Stimulated activated CD8-positive, alpha-beta memory T cell treated with anti-CD3 and anti-CD28 coated beads, Interleukin-15, amount 100 ng/mL, for 24 hours (primary cell): ENCODE data around the gene GPD1.

Experiments used
- DNase-seq: peaks from one replicate; pipeline ENCODE4 v3.0.0-alpha.2; 2020; ENCODE audit warnings: low read depth

The GPD1 gene

GRCh38 chr12:50103767-50104321, at the start of gene GPD1:
TSS of gene GPD1 (plus strand) at chr12:50104008. CDS start at chr12:50104051, 43 bp downstream.
- no peak for DNase-seq

- DNase-seq: peak; percentile 33
Measured at GRCh38 chr12:50055831-50056638, 47.8 kb upstream of the GPD1 start.

- no peak for DNase-seq
Measured at GRCh38 chr12:50056639-50056976, 47.2 kb upstream of the GPD1 start.

GRCh38 chr12:50057000-50057841, 46.6 kb upstream of the GPD1 start, which contains the start of gene ASIC1:
TSS of gene ASIC1 (plus strand) at chr12:50057596. CDS start at chr12:50058767, 1,171 bp downstream.
- no peak for DNase-seq

- DNase-seq: no peak
Measured at GRCh38 chr12:50057896-50058670, 45.7 kb upstream of the GPD1 start.

- no peak for DNase-seq
Measured at GRCh38 chr12:50058743-50059312, 45.0 kb upstream of the GPD1 start.

DNA sequence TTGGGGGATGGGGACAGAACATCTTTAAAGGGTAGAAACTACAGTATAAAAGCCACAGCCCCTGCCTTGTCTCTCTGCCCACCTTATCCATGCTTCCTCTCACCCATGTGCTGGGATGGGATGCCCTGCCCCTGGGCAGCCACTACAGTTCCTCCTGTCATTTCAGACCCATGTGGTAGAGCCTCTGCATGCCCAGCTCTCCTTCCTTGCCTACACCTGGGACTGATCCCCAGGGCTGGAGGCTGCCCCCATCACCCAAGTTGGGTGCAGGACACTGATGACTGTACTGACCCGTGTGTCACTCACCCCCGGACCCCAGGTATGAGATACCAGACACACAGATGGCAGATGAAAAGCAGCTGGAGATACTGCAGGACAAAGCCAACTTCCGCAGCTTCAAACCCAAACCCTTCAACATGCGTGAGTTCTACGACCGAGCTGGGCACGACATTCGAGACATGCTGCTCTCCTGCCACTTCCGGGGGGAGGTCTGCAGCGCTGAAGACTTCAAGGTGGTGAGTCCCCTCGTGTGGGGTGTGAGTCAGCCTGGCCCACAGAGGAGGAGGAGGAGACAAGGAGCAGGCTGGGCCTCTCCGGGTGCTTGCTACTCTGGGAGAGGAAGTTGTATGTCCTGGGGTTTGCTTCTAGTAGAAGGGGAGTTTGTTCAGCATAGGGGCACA, 44.2 kb upstream of the GPD1 start:
- DNase-seq: no peak

DNA sequence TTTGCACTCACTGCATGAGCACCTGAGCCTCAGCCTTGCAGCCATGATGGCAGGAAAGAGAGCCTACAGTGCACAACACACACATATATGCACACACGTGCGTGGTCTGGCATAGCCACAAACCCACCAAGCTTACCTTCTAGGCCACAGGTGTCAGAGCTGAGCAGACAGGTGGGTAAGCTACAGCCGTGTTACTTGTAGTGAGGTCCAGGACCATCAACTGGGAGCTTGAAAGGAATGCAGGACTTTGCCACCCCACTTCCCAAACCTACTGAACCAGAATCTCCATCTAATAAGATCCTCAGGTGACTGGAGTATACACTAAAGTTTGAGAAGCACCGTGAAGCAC, 43.7 kb upstream of the GPD1 start:
- DNase-seq: no peak

- DNase-seq: no peak
Measured at GRCh38 chr12:50061171-50061570, 42.6 kb upstream of the GPD1 start.

GRCh38 chr12:50061946-50062686, 41.7 kb upstream of the GPD1 start:
- no peak for DNase-seq

DNA sequence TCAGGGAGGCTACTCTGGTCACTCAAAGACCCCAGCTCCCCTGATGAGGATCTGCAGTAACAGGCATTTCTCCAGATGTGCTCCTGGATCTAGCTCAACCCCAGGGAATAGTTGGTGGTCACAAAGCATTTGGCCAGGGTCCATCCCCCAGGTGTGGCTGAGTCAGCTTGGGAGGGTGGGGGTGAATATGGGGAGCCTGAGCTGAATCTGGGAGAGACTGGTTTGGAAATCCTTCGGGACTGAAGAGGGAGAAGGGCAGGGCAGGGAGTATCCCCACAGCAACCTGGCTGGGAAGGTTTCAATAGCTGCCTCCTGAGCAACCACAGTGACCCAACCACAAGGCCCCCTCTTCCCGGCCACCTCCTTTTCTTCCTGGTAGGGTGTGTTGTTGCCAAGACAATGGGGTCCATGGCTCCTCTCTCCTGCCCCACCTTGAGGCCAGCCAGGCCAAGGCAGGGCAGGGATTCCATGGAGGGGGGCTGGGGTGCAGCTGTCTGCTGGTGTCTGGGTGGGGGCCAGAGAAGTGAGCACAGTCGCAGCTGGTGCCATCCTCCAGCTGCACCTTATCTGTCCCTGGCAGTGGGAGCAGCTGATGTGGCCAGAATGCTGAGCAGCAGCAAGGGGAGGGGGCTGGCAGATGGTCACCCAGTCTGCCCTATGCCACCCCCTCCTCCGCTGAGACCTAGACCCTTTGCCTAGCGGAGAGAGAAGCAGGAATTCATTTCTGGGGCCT, 40.9 kb upstream of the GPD1 start:
- DNase-seq: no peak

DNA sequence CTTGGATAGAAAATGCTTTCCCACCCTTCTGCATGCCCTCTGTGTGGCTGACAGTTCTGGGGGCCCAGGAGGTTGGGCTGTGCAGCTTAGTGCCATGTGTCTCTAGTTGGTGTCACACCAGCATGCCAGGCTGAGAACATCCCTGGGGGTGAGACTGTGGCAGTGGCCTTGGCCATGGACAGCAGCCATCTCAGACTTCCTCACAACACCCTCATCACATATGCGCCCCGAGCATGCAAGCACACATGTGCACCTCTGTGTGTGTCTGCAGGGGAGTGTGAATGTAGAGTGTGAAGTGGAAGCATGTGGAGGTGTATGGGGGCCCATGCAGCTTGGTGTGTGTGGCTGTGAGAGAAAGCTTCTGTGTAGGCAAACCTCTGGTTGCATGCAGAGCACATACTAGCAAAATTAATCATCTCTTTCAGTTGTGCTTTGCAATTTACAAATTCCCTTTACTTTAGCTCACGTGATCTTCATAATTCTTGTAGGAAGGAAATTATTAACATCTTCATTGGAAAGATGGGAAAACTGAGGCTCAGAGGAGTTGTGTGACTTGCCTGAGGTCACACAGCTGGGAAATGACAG, 38.0 kb upstream of the GPD1 start:
- DNase-seq: no peak

DNA sequence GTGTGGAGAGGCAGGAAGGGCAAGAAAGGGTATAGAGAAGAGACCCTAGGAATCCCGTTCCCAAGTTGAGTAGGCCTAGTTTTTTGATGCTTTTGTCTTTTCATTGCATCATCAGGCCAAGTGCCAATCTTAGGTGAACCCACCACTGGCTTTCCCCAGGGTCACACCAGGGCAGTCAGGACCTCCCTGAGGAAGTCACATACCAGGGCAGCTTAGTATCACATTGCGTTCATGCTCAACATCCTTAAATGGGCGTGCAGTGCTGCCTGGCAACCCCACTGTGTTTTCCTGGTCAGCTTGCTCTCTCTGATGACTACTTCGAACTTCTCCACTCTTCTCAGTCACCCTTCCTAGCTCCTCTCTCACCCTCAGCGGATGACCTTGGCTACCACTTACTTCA, 37.4 kb upstream of the GPD1 start:
- no peak for DNase-seq

DNA sequence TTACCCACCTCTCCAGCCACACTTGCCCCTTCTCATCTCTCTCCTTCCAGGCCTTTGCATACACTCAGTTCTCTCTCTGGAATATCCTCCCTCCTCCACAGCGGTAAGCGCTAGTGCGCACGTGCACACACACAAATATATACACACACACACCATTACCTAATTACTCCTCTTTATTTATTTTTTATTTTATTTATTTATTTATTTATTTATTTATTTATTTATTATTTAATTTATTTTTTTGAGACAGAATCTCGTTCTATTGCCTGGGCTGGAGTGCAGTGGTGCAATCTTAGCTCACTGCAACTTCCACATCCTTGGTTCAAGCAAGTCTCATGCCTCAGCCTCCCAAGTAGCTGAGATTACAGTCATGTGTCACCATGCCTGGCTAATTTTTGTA, 34.7 kb upstream of the GPD1 start:
- DNase-seq: no peak

DNA sequence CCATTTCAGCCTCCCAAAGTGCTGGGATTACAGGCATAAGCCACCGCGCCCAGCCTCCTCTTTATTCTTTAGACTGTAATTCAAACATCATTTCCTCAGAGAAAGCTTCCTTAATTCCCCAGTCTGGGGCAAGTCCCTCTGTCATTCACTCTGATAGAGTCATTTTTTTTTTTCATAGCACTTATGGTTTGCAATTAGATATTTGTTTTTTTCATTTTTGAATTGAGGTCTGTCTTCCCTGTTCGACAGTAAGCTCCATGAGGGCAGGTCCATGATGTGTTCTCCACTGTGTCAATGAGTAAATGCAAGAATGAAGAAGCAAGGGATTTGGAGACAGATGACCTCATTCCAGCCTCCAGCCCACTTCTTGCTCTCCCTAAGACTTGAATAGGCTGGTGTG, 34.3 kb upstream of the GPD1 start:
- no peak for DNase-seq

DNA sequence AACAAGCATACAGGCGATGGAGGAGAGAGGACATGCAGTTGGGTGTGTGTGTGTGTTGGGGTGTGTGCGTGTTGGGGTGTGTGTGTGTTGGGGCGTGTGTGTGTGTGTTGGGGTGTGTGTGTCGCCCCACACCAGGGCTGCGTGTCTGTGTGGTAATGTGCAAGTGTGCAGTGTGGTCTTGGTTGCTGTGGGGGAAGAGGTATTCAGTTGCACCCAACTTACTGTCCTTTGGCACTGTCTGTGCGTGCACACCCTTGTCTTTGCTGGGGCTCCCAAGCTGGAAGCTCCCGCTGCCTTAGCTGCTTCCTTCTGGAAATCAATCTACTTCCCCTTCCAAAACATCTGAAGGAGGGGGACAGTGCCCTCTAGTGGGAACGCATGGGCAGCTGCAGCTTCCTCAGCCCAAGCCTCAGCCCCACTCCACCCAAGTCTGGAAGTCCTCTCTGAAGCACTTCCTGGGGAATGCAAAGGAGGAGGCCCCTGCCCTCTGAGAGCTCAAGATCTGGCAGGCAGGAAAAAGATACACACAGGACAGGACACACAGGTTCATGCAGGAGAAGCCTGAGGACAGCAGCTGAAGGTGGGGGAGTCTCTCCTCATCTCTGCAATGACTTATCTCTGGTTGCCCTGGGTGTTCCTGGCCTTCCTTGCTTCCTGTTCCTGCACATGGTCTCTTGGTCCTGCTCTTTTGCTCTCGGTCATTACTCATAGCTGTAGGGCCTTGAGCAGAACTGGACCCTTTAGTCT, 33.3 kb upstream of the GPD1 start:
- DNase-seq: peak; percentile 34

DNA sequence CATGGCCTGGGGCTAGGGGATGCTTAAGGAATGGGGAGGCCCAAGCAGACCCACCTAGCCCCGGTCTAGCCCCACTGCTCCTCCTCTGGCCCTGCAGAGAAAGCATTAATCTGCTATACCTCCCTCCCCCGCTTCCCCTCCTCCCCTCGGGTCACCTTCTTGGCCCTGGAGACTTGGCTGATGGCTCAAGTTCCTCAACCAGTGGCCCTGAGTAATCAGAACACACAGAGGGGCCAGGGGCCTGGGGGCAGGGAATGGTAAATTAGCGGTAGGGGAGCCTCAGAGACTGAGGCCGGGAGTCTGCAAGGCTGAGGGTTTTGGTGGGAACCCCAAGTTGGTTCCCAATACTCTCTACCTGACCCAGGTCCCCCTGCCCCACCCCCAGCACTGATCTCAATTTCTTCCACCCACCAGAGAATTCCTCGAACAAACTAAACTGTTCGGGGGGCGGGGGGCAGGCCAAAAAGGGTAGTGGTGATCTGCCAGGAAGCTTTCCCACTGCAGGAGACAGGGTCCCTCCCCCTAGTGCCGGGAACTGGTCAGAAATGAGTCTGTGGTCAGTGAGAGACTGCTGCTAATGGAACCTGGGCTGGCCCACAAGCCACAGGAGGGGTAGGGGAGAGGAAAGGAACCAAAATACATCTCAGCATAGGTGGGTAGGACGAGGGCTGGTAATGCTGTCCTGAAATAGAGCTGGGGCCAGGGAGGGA, 31.5 kb upstream of the GPD1 start:
- no peak for DNase-seq

- no peak for DNase-seq
Measured at GRCh38 chr12:50073206-50073605, 30.6 kb upstream of the GPD1 start.
